SK-N-SH (cell line): ENCODE measurements around the gene GNB2. TPM values are rescaled to one million over a fixed set of nuclear protein-coding genes. Genes with fewer than 3 reads are reported as not detected.

Experiments used
- CTCF ChIA-PET: fragments of 300-600, 350-600 bp; formaldehyde crosslinking; extraction: SDS; loops from one replicate; lab custom pipeline; 2021; lab: Yijun Ruan, JAX
- POLR2A ChIA-PET: fragments of 350-600 bp; sonication (Branson Sonifier 250); formaldehyde crosslinking; extraction: SDS; loops from one replicate; lab custom pipeline; 2020; ENCODE audit warnings: antibody characterized with exemption, inconsistent platforms; lab: Yijun Ruan, JAX
- DNase-seq: peaks from one replicate; pipeline ENCODE4 v3.0.0; 2012
- H2AFZ ChIP-seq: fragments of 200-600 bp; sonication (generic); 2 replicates; pipeline ENCODE4 v1.8.1; 2016; ENCODE audit warnings: antibody characterized with exemption, mild to moderate bottlenecking, low read depth
- H3F3A ChIP-seq: fragments of 200-600 bp; sonication (generic); replicated peaks from 2 replicates; pipeline ENCODE3; 2016; ENCODE audit warnings: antibody characterized with exemption, mild to moderate bottlenecking; ENCODE audit not compliant: insufficient read depth
- H3K27ac ChIP-seq, 2 experiments: fragments of 200-500 bp in 1 of 2; fragments of 200-600 bp in 1 of 2; sonication (Bioruptor generic) in 1 of 2; sonication (generic), shearing (Covaris generic) in 1 of 2; 2 replicates each; pipeline versions ENCODE4 v1.5.1 to v1.6.1; 2014 to 2016; ENCODE audit warnings: low read depth in 2 of 2, inconsistent platforms in 1 of 2, low read length in 1 of 2, mild to moderate bottlenecking in 1 of 2, mixed read lengths in 1 of 2
- H3K27me3 ChIP-seq: fragments of 200-600 bp; sonication (generic), shearing (Covaris generic); 2 replicates; pipeline ENCODE4 v1.6.1; 2016; ENCODE audit warnings: mixed run types; ENCODE audit not compliant: insufficient read depth
- H3K36me3 ChIP-seq, 2 experiments: fragments of 200-500 bp in 1 of 2; fragments of 200-600 bp in 1 of 2; sonication (Bioruptor generic) in 1 of 2; sonication (generic) in 1 of 2; replicated peaks in 1 of 2; 2 replicates each; pipeline versions ENCODE3 to v1.5.1; 2014 to 2016; ENCODE audit warnings: low read length in 1 of 2, mild to moderate bottlenecking in 1 of 2; ENCODE audit not compliant: insufficient read depth in 2 of 2, control insufficient read depth in 1 of 2
- H3K4me1 ChIP-seq, 2 experiments: fragments of 200-500 bp in 1 of 2; fragments of 200-600 bp in 1 of 2; sonication (Bioruptor generic) in 1 of 2; sonication (generic), shearing (Covaris generic) in 1 of 2; 2 replicates each; pipeline versions ENCODE4 v1.5.1 to v1.6.1; 2014 to 2016; ENCODE audit warnings: low read depth in 1 of 2, low read length in 1 of 2, mixed run types in 1 of 2; ENCODE audit not compliant: insufficient read depth in 2 of 2, control insufficient read depth in 1 of 2
- H3K4me2 ChIP-seq: fragments of 200-600 bp; sonication (generic), shearing (Covaris generic); 2 replicates; pipeline ENCODE4 v1.6.1; 2017; ENCODE audit warnings: mixed run types
- H3K4me3 ChIP-seq, 2 experiments: fragments of 200-500 bp in 1 of 2; fragments of 200-600 bp in 1 of 2; sonication (Bioruptor generic) in 1 of 2; sonication (generic), shearing (Covaris generic) in 1 of 2; 2 replicates each; pipeline versions ENCODE4 v1.5.1 to v1.8.1; 2014 to 2016; ENCODE audit warnings: low read depth in 2 of 2, inconsistent platforms in 1 of 2, low read length in 1 of 2, mild to moderate bottlenecking in 1 of 2, mixed read lengths in 1 of 2, moderate library complexity in 1 of 2
- H3K79me2 ChIP-seq: fragments of 200-600 bp; sonication (generic); 2 replicates; pipeline ENCODE4 v1.8.1; 2017; ENCODE audit warnings: mild to moderate bottlenecking; ENCODE audit not compliant: insufficient read depth
- H3K9ac ChIP-seq: fragments of 200-600 bp; sonication (generic); 2 replicates; pipeline ENCODE4 v1.6.1; 2017; ENCODE audit warnings: mixed run types
- H3K9me2 ChIP-seq: fragments of 200-600 bp; sonication (generic); 2 replicates; pipeline ENCODE4 v1.6.1; 2017; ENCODE audit warnings: mixed run types
- H3K9me3 ChIP-seq: fragments of 200-600 bp; sonication (generic); 2 replicates; pipeline ENCODE4 v1.6.1; 2017; ENCODE audit warnings: mixed run types, mild to moderate bottlenecking, moderate library complexity
- H4K20me1 ChIP-seq: fragments of 200-600 bp; sonication (generic); 2 replicates; pipeline ENCODE4 v1.6.1; 2017; ENCODE audit warnings: mild to moderate bottlenecking, mixed run types; ENCODE audit not compliant: insufficient read depth
- ELF1 ChIP-seq: IDR thresholded peaks from 2 replicates; pipeline ENCODE4 v1.4.0; 2012
- EZH2phosphoT487 ChIP-seq: fragments of 200-600 bp; sonication (generic); IDR thresholded peaks from 2 replicates; pipeline ENCODE4 v1.6.1; 2017; ENCODE audit warnings: low read depth, mixed run types, mild to moderate bottlenecking, antibody characterized with exemption, moderate library complexity, borderline replicate concordance
- FOSL2 ChIP-seq: IDR thresholded peaks from 2 replicates; pipeline ENCODE4 v1.4.0; 2012; ENCODE audit warnings: low read depth, mild to moderate bottlenecking, moderate library complexity, borderline replicate concordance
- MEF2A ChIP-seq: IDR thresholded peaks from 2 replicates; pipeline ENCODE4 v1.4.0; 2012; ENCODE audit warnings: low read depth, borderline replicate concordance
- MXI1 ChIP-seq: IDR thresholded peaks from 2 replicates; pipeline ENCODE4 v1.6.1; 2012; ENCODE audit warnings: mild to moderate bottlenecking, low read depth, low read length, improper control_type of control experiment
- RFX5 ChIP-seq: IDR thresholded peaks from 2 replicates; pipeline ENCODE4 v1.6.1; 2012; ENCODE audit warnings: mild to moderate bottlenecking, improper control_type of control experiment, low read length
- RXRA ChIP-seq: IDR thresholded peaks from 2 replicates; pipeline ENCODE4 v1.4.0; 2012; ENCODE audit warnings: low read depth, mild to moderate bottlenecking, borderline replicate concordance
- SIN3A ChIP-seq: IDR thresholded peaks from 2 replicates; pipeline ENCODE4 v1.6.1; 2012; ENCODE audit warnings: low read depth, mild to moderate bottlenecking, low read length, moderate library complexity, borderline replicate concordance
- USF2 ChIP-seq: fragments of 150-350 bp; IDR thresholded peaks from 2 replicates; pipeline ENCODE4 v1.6.1; 2017; ENCODE audit warnings: antibody characterized with exemption, low read length, low read depth, borderline replicate concordance
- WGBS: methylation state at CpG from one replicate; pipeline ENCODE4 v1.1.6; 2017; ENCODE audit warnings: low lambda C conversion rate; 5-methylcytosine and 5-hydroxymethylcytosine counted together
- polyA plus RNA-seq, 3 experiments: library from polyadenylated mRNA; depleted of rRNA; stranded (reverse); fragments of >200 nt; gene quantifications; 2 replicates each; pipeline ENCODE4 v1.2.3, GENCODE V29; 2012
- TF ChIP-seq, protein P1 (sequence below): IDR thresholded peaks from 2 replicates; pipeline ENCODE4; 2012
- TF ChIP-seq, protein P2 (sequence below): fragments of 200-600 bp; sonication (generic); IDR thresholded peaks from 2 replicates; pipeline ENCODE4 v1.6.1; 2017; ENCODE audit warnings: antibody characterized with exemption, mild to moderate bottlenecking, moderate library complexity
- TF ChIP-seq, protein P3 (sequence below): IDR thresholded peaks from 2 replicates; pipeline ENCODE4 v1.6.1; 2012; ENCODE audit warnings: mild to moderate bottlenecking, low read depth, low read length, moderate library complexity

Gene GNB2
- polyA plus RNA-seq, 1 of the 3 experiments (the other 2 are of a cell fraction), result 398 TPM

DNA sequence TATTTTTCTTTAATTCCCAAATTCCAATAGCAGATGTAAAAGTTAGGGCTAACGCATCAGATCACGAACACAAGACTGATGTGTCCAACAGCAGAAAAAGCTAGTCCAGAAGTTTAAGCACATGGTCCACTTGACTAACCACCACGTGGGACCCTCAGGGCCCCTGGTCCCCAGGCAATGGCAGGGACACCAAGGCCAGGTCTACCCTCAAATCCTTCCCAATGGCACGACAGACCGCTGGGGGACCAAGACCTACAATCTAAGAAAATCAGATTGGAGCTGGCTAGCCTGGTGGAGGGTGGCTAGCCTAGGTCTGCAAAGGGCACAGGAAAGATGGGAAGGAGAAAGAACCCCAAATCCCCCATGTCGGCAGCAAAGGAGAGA, 19.0 kb downstream of the GNB2 start:
- no peak overlapping the region for H2AFZ ChIP-seq
- peaks cover 52% of the 10 kb centered on the region for H4K20me1 ChIP-seq
- peaks cover 3 to 19% of the 10 kb centered on the region in 2 experiments for H3K36me3 ChIP-seq
- H3K4me1 ChIP-seq, result peaks cover 18 to 23% of the 10 kb centered on the region in 2 experiments
- H3K27ac ChIP-seq, result peak overlapping the region in 1 of 2 experiments; percentile 32; a peak in 1 of 4 replicates
- CTCF ChIA-PET, result interaction anchor here (0.5 to 11.0 kb wide), 52 partner anchors 8 to 966 kb away, joined by 3 to 227 read pairs (median 6); partner anchors contain the start of genes ACTL6B, AGFG2, EPHB4 and FBXO24
- no peaks in the 10 kb centered on the region for H3K27me3 ChIP-seq
- H3K4me2 ChIP-seq, result peak overlapping the region; percentile 99
- H3K9me2 ChIP-seq, result no peaks in the 10 kb centered on the region
- no peaks in the 10 kb centered on the region for H3K9me3 ChIP-seq
- peak overlapping the region; percentile 66 to 87 for H3K4me3 ChIP-seq
- peaks cover 55% of the 10 kb centered on the region for H3K79me2 ChIP-seq
- no peak for TF ChIP-seq ELF1
- no peak for TF ChIP-seq FOSL2
- TF ChIP-seq RXRA, result no peak
- no peak for TF ChIP-seq USF2
- peak; percentile 54; the same call in 1 of the 2 replicates for TF ChIP-seq MXI1
- TF ChIP-seq, protein P1, sequence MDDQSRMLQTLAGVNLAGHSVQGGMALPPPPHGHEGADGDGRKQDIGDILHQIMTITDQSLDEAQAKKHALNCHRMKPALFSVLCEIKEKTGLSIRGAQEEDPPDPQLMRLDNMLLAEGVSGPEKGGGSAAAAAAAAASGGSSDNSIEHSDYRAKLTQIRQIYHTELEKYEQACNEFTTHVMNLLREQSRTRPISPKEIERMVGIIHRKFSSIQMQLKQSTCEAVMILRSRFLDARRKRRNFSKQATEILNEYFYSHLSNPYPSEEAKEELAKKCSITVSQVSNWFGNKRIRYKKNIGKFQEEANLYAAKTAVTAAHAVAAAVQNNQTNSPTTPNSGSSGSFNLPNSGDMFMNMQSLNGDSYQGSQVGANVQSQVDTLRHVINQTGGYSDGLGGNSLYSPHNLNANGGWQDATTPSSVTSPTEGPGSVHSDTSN, result no peak
- no peak for TF ChIP-seq SIN3A
- no peak for TF ChIP-seq RFX5
- no peak for DNase-seq
- POLR2A ChIA-PET, result interaction anchor here (0.6 to 2.9 kb wide), 6 partner anchors 9 to 434 kb away, joined by 3 to 14 read pairs (median 9); partner anchors contain the start of genes SERPINE1 and ZCWPW1
- 65% methylated on average over 6 of the region's 6 CpGs for WGBS
- H3F3A ChIP-seq, result peaks cover 29% of the 10 kb centered on the region
- peak overlapping the region; percentile 92 for H3K9ac ChIP-seq

DNA sequence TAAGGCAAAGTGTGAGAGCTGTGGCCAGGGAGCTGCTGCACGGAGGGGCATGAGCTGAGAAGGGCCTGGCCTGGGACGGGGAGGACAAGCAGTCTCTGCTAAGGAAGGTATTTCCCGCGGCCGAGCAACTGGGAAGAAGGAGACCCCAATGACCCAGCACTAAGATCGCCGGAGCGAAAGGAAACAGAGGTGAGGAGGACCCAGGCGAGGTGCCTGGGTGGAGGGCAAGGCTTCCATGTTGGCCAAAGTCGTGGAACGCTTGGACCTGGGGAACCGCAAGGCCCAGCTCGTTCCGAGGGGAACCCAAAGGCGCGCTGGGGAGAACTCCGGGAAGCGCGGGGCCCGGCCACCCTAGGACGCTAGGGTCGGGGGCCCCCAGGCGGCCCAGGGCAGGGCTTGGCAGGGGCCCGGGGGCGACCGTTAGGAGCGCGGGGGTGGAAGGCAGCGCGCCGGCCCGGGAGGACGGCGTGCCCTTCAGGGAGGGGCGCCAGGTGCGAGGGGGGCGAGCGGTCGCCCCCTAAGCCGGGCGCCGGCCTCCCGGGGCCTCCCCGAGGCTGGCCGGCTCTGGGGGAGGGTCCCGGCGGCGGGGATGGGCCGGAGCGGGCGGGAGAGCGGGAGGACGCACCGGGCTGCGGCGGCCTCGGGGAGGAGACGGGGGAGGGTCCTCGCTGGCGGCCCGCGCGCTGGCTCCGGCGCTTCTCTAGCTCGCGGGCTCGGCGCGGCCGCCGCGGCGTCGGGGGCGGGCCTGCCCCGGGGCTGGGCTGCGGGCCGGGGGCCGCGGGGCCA, 20.0 kb downstream of the GNB2 start:
- Histone ChIP-seq H3K36me3 (peaks cover 3 to 10% of the 10 kb centered on the region in 2 experiments), H3K9me3 (no peaks in the 10 kb centered on the region), H2AFZ (no peak overlapping the region), H3K9me2 (no peaks in the 10 kb centered on the region), H3K79me2 (peaks cover 51% of the 10 kb centered on the region), H3F3A (peaks cover 29% of the 10 kb centered on the region), H4K20me1 (peaks cover 49% of the 10 kb centered on the region), H3K4me2 (peak overlapping the region; percentile 99), H3K4me3 (peak overlapping the region; percentile 66 to 87)
- DNase-seq, result peak; percentile 89
- ChIA-PET POLR2A (interaction anchor here (0.5 to 2.9 kb wide), 10 partner anchors 10 to 265 kb away, joined by 3 to 14 read pairs (median 6); partner anchors contain the start of genes MOSPD3, POP7 and ZCWPW1), CTCF (interaction anchor here (0.6 to 11.0 kb wide), 30 partner anchors 9 to 264 kb away, joined by 3 to 227 read pairs (median 12); partner anchors contain the start of genes ACTL6B, EPHB4, FBXO24 and GNB2)
- TF ChIP-seq RFX5, result no peak
- no peak for TF ChIP-seq EZH2phosphoT487
- no peak for TF ChIP-seq MEF2A
- TF ChIP-seq, protein P2, sequence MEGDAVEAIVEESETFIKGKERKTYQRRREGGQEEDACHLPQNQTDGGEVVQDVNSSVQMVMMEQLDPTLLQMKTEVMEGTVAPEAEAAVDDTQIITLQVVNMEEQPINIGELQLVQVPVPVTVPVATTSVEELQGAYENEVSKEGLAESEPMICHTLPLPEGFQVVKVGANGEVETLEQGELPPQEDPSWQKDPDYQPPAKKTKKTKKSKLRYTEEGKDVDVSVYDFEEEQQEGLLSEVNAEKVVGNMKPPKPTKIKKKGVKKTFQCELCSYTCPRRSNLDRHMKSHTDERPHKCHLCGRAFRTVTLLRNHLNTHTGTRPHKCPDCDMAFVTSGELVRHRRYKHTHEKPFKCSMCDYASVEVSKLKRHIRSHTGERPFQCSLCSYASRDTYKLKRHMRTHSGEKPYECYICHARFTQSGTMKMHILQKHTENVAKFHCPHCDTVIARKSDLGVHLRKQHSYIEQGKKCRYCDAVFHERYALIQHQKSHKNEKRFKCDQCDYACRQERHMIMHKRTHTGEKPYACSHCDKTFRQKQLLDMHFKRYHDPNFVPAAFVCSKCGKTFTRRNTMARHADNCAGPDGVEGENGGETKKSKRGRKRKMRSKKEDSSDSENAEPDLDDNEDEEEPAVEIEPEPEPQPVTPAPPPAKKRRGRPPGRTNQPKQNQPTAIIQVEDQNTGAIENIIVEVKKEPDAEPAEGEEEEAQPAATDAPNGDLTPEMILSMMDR, result no peak
- TF ChIP-seq, protein P3, sequence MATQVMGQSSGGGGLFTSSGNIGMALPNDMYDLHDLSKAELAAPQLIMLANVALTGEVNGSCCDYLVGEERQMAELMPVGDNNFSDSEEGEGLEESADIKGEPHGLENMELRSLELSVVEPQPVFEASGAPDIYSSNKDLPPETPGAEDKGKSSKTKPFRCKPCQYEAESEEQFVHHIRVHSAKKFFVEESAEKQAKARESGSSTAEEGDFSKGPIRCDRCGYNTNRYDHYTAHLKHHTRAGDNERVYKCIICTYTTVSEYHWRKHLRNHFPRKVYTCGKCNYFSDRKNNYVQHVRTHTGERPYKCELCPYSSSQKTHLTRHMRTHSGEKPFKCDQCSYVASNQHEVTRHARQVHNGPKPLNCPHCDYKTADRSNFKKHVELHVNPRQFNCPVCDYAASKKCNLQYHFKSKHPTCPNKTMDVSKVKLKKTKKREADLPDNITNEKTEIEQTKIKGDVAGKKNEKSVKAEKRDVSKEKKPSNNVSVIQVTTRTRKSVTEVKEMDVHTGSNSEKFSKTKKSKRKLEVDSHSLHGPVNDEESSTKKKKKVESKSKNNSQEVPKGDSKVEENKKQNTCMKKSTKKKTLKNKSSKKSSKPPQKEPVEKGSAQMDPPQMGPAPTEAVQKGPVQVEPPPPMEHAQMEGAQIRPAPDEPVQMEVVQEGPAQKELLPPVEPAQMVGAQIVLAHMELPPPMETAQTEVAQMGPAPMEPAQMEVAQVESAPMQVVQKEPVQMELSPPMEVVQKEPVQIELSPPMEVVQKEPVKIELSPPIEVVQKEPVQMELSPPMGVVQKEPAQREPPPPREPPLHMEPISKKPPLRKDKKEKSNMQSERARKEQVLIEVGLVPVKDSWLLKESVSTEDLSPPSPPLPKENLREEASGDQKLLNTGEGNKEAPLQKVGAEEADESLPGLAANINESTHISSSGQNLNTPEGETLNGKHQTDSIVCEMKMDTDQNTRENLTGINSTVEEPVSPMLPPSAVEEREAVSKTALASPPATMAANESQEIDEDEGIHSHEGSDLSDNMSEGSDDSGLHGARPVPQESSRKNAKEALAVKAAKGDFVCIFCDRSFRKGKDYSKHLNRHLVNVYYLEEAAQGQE, result no peak
- TF ChIP-seq, all 33 proteins: peak for 0
- H3K27me3 ChIP-seq, result no peaks in the 10 kb centered on the region
- H3K4me1 ChIP-seq, result peaks cover 18 to 23% of the 10 kb centered on the region in 2 experiments
- whole genome bisulfite sequencing, result 1% methylated on average over 30 of the region's 81 CpGs
- peak overlapping the region; percentile 92 for H3K9ac ChIP-seq
- peak overlapping the region; percentile 32 to 60; a peak in 3 of 4 replicates for H3K27ac ChIP-seq
